GM12872 (cell line): ENCODE results near the gene NRF1.

ENCODE experiments used
- TF ChIP-seq, protein P1 (sequence below): IDR thresholded peaks from 3 replicates; pipeline ENCODE4 v1.5.1; 2011; ENCODE audit warnings: low read depth, mild to moderate bottlenecking, low read length, moderate library complexity; ENCODE audit not compliant: insufficient read depth

Gene NRF1

DNA sequence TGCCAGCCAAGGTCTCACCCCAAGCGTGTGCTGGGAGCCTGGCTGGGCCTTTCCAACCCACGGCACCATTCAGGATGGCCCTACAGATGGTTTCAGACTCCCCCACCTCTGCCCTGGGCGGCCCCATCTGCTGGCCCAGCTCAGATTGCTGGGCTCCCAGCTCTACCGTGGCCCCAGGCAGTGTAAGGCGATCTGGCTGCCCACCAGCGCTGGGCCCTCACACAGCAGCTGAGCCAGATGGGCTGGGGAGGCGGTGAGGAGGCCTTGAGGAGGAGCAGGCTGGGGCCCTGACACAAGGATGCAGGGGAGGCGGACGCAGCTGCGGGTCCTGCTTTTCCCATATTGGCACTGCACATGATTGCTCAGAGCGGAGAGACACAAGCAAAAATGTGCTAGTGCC, 162.8 kb downstream of the NRF1 start:
- TF ChIP-seq, protein P1, sequence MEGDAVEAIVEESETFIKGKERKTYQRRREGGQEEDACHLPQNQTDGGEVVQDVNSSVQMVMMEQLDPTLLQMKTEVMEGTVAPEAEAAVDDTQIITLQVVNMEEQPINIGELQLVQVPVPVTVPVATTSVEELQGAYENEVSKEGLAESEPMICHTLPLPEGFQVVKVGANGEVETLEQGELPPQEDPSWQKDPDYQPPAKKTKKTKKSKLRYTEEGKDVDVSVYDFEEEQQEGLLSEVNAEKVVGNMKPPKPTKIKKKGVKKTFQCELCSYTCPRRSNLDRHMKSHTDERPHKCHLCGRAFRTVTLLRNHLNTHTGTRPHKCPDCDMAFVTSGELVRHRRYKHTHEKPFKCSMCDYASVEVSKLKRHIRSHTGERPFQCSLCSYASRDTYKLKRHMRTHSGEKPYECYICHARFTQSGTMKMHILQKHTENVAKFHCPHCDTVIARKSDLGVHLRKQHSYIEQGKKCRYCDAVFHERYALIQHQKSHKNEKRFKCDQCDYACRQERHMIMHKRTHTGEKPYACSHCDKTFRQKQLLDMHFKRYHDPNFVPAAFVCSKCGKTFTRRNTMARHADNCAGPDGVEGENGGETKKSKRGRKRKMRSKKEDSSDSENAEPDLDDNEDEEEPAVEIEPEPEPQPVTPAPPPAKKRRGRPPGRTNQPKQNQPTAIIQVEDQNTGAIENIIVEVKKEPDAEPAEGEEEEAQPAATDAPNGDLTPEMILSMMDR: no peak

DNA sequence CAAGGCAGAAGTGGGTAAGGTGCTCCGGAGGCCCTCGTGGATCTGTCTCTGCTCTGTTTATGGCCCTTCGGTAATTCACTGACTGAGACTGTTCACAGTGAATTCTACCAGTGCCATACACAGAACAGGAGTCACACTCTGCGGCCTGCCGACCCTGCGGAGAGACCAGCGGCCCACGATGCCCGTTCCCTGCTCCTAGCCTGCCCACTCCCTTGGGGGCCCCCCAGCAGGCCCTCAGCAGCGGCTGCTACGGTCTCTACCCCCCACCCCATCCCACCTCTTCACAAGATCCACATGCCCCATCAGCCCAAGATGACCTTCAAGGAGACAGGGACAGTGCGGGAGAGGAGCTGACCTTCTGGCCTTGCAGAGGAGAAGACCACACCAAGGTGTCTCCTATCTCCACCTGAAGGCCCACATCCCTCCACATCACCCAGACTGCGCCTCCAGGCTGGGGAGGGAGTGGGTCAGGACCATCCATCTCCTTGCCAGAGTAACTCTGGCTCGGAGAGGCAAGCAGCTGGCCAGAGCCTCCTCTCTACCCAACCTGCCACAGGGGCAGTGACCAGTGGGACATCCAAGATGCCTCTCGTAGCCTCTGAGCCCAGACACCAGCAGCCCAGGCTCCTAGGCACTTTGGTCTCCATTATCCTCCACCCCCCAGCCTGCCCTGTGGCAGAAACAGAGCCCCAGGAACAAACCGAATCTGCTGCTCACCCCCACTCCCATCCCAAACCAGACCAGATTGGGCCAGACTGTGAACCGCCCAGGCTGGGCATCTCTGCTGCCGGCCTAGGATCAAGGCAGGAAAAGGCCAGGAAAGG, 163.6 kb downstream of the NRF1 start:
- TF ChIP-seq, protein P1: no peak

DNA sequence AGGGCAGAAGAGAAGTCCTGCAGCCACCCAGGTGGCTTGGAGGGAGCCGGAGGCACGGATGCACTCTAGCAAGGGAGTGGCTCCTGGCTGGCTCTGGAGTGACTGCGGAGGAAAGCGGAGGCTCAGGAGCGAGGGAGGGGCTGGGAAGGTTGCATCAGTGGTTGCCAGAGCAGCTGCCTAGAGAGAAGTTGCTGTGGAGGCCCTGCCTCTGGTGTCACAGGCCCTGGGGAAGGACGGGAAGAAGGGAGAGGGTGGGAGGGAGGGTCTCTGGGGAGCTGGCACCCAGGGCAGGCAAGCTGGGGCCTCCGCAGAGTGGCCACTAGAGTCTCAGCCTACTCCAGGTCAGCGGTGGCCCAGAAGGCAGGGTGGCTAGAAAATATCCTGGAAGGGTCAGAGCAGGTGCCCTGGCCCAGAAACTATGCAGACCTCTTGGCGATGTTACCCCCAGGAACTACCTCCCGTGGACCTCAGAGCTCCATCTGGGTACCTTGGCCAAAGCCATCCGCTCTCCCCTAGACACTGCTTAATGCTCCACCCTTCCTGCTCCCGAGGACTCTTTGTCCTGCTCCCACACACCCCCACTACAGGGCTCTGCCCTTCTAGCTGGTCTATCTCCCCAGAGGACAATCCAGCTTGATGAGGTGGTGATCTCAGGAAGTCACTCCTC, 164.3 kb downstream of the NRF1 start:
- TF ChIP-seq, protein P1: no peak

DNA sequence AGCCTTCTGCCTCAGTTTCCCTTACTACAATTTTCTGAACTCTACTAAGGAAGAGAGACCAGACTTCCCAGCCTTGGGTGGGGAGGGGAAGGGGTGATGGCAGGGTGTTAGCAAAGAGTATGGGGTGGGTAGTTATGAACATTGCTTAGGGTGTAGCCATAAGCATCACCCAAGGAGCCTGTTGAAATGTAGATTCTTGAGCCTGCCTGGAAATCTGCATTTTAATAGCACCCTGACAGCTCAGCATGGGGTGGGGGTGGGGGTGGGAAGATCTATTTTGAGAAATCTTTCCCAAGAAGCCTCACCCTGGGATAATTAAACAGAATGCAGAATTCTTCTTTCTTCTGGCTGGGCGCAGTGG, 164.8 kb downstream of the NRF1 start:
- TF ChIP-seq, protein P1: no peak

DNA sequence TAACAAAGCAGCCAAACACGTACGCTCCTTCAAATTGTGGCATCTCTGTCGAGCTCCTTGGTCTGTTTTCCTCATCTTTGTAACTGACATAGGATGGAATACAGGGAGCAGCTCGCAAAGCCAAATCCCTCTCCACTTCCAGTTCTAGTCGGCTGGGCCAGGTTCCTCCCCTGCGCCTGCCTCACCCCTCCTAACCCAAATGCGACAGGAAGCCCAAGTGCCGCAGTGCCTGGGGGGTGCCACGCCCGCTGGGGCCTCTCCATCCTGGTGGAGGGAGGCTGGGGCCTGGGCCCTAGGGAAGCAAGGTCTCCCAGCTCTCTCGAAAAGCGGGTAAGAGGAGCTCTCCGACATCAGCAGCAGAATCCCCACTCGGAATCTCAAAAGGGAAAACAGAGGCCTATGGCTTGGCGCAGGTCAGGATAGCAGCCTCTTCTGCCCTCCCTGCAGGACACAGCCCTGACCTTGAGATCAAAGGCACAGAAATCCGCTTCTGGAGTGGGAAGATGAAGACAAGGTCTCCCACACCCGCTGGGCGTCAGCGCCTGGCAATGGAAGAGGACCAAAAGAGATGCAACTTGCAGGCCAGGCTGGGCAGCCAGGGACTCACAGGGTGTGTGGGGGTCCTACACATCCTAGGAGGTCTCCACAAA, 165.8 kb downstream of the NRF1 start:
- TF ChIP-seq, protein P1: no peak

DNA sequence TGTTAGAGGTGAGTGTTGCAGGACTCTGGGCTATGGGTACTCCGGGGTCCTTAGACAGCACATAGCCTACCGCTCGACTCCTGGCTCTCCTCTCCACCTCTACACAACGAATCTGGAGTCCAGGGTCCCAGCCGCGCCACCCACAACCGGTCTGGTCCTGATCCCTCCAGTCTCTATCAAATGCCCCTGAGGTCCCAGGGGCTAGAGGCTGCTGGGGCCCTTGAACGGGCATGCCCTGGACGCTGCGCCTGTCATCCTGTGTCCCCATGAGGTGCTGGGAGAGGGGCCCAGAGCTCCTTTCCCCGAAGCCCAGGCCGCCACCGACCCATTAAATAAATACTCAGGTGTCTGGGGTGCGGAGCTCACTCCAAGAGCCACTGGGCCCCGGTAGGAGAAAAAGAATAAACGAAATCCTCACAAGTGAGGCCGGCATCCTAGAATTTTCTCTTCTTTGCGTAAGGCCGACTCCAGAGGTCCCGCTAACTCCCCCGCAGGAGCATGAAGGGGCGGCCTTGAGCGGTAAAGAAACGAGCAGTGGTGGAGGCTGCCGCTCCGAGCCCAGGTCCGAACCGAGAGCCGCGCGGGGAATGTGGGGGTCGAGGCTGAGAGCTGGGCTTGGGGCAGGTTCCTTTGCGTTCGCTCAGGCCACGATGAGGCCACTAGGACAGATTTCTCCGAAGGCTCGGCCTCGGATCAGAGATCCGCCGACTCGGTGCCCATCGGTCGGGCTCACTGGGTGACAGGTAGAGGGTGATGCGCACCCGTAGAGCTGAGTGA, 166.7 kb downstream of the NRF1 start:
- TF ChIP-seq, protein P1: no peak
